Stromal cell of bone marrow (primary cell): ENCODE results near the gene FARP1.

Experiments used
- DNase-seq: peaks from one replicate; pipeline ENCODE4 v3.0.0-alpha.2; 2012; ENCODE audit warnings: low read depth

Gene FARP1

GRCh38 chr13:98429977-98430736 is 287.3 kb downstream of the FARP1 start:
- no peak for DNase-seq

GRCh38 chr13:98432638-98433037 is 289.7 kb downstream of the FARP1 start:
- no peak for DNase-seq

- DNase-seq, result no peak
These were observed 290.8 kb downstream of the FARP1 start for GRCh38 chr13:98433654-98434053.

- no peak for DNase-seq
These were observed 291.2 kb downstream of the FARP1 start for GRCh38 chr13:98434060-98434459.

- no peak for DNase-seq
These were observed 292.5 kb downstream of the FARP1 start for GRCh38 chr13:98435376-98435775.

- DNase-seq, result no peak
These were observed 293.5 kb downstream of the FARP1 start for GRCh38 chr13:98436233-98436910.

GRCh38 chr13:98438246-98439125 is 295.6 kb downstream of the FARP1 start:
- no peak for DNase-seq

- DNase-seq, result no peak
These were observed 296.4 kb downstream of the FARP1 start for GRCh38 chr13:98439126-98439828.

GRCh38 chr13:98439896-98440295 is 297.0 kb downstream of the FARP1 start:
- no peak for DNase-seq

GRCh38 chr13:98440390-98441055 is 297.6 kb downstream of the FARP1 start:
- no peak for DNase-seq

GRCh38 chr13:98441056-98441676 is 298.3 kb downstream of the FARP1 start:
- no peak for DNase-seq

GRCh38 chr13:98442391-98443230 is 299.7 kb downstream of the FARP1 start:
- DNase-seq, result no peak

- DNase-seq, result peak; percentile 77
These were observed 300.4 kb downstream of the FARP1 start for GRCh38 chr13:98443329-98443728.

GRCh38 chr13:98443800-98444325 is 301.0 kb downstream of the FARP1 start:
- no peak for DNase-seq

- DNase-seq, result no peak
These were observed 301.5 kb downstream of the FARP1 start for GRCh38 chr13:98444381-98444780.

- no peak for DNase-seq
These were observed 302.7 kb downstream of the FARP1 start for GRCh38 chr13:98445340-98446233.

GRCh38 chr13:98446234-98446621 is 303.3 kb downstream of the FARP1 start:
- no peak for DNase-seq

GRCh38 chr13:98447130-98447529 is 304.2 kb downstream of the FARP1 start:
- DNase-seq, result no peak
